GM23338 (cell line): ENCODE data around the gene ADA. TPM values are rescaled to one million over a fixed set of nuclear protein-coding genes. Genes with fewer than 3 reads are reported as not detected.

Experiments
- ATAC-seq: fragments of 200-7000 bp; cut with Tn5 transposase; 3 replicates; pipeline ENCODE4 v1.9.1; 2020
- DNase-seq: peaks from one replicate; pipeline ENCODE4 v3.0.0-alpha.2; 2015; ENCODE audit warnings: low spot score
- H2AFZ ChIP-seq: fragments of 200-600 bp; sonication (generic); 2 replicates; pipeline ENCODE4 v1.8.0; 2016; ENCODE audit warnings: antibody characterized with exemption, mild to moderate bottlenecking, moderate library complexity
- H3F3A ChIP-seq: fragments of 200-600 bp; sonication (generic); replicated peaks from 2 replicates; pipeline ENCODE4 v1.8.0; 2017; ENCODE audit warnings: antibody characterized with exemption, mixed run types, low read depth
- H3K27ac ChIP-seq: fragments of 200-600 bp; sonication (generic); 2 replicates; pipeline ENCODE4 v1.6.1; 2016; ENCODE audit warnings: low read depth
- H3K27me3 ChIP-seq: fragments of 200-600 bp; sonication (generic); 2 replicates; pipeline ENCODE4 v1.8.0; 2016; ENCODE audit warnings: mild to moderate bottlenecking, mixed run types, moderate library complexity; ENCODE audit not compliant: insufficient read depth
- H3K36me3 ChIP-seq: fragments of 200-600 bp; sonication (generic); 2 replicates; pipeline ENCODE4 v1.8.0; 2016; ENCODE audit warnings: mild to moderate bottlenecking; ENCODE audit not compliant: insufficient read depth
- H3K4me1 ChIP-seq: fragments of 200-600 bp; sonication (generic); 2 replicates; pipeline ENCODE4 v1.8.0; 2016; ENCODE audit warnings: mild to moderate bottlenecking, moderate library complexity; ENCODE audit not compliant: insufficient read depth
- H3K4me2 ChIP-seq: fragments of 200-600 bp; sonication (generic); 2 replicates; pipeline ENCODE4 v1.7.1; 2017; ENCODE audit warnings: mixed run types
- H3K4me3 ChIP-seq: fragments of 200-600 bp; sonication (generic); 2 replicates; pipeline ENCODE4 v1.6.1; 2016; ENCODE audit warnings: mixed run types
- H3K79me2 ChIP-seq: fragments of 200-600 bp; sonication (generic); replicated peaks from 2 replicates; pipeline ENCODE4 v1.8.0; 2017; ENCODE audit warnings: mild to moderate bottlenecking; ENCODE audit not compliant: insufficient read depth
- H3K9me2 ChIP-seq: fragments of 200-600 bp; sonication (generic); 2 replicates; pipeline ENCODE4 v1.8.0; 2017; ENCODE audit not compliant: insufficient read depth
- H4K20me1 ChIP-seq: fragments of 200-600 bp; sonication (generic); replicated peaks from 2 replicates; pipeline ENCODE4 v1.8.0; 2017; ENCODE audit warnings: mild to moderate bottlenecking; ENCODE audit not compliant: insufficient read depth
- H3K27ac Mint-ChIP-seq: 2 replicates; pipeline ENCODE4 v1.8.0; 2020; ENCODE audit warnings: inconsistent platforms, mild to moderate bottlenecking, moderate library complexity, mixed read lengths
- H3K27me3 Mint-ChIP-seq: 3 replicates; pipeline ENCODE4 v1.8.0; 2022; ENCODE audit warnings: low read depth, mild to moderate bottlenecking, moderate library complexity, mixed read lengths, inconsistent platforms; ENCODE audit not compliant: insufficient read depth, poor library complexity
- H3K36me3 Mint-ChIP-seq: 3 replicates; pipeline ENCODE4 v1.8.0; 2021; ENCODE audit warnings: low read depth, mild to moderate bottlenecking, inconsistent platforms, moderate library complexity, mixed read lengths
- H3K4me1 Mint-ChIP-seq: 3 replicates; pipeline ENCODE4 v1.8.0; 2020; ENCODE audit warnings: mild to moderate bottlenecking, inconsistent platforms, mixed read lengths
- H3K4me3 Mint-ChIP-seq: 3 replicates; pipeline ENCODE4 v1.8.0; 2021; ENCODE audit warnings: moderate library complexity, mild to moderate bottlenecking, inconsistent platforms, mixed read lengths
- H3K9me3 Mint-ChIP-seq: 3 replicates; pipeline ENCODE4 v1.8.0; 2020; ENCODE audit warnings: moderate library complexity, mild to moderate bottlenecking, inconsistent platforms, mixed read lengths
- EZH2phosphoT487 ChIP-seq: fragments of 200-600 bp; sonication (generic); IDR thresholded peaks from one replicate; pipeline ENCODE4 v1.8.1; 2018; ENCODE audit warnings: antibody characterized with exemption; ENCODE audit not compliant: unreplicated experiment
- JUNB ChIP-seq: IDR thresholded peaks from one replicate; pipeline ENCODE4 v1.6.1; 2016; ENCODE audit warnings: antibody characterized with exemption; ENCODE audit not compliant: unreplicated experiment
- polyA plus RNA-seq: library from polyadenylated mRNA; unstranded; fragments of >200 nt; fragmentation: Nextera tagmentation; extraction: Ambion mirVana; gene quantifications from 2 replicates; pipeline ENCODE4 v1.2.1, GENCODE V29; 2016
- total RNA-seq: library from RNA; depleted of rRNA; stranded (reverse); fragments of >200 nt; shearing (Covaris generic); gene quantifications from 2 replicates; pipeline ENCODE4 v1.2.3, GENCODE V29; 2014
- TF ChIP-seq, protein P1 (sequence below): fragments of 250-450 bp; sonication (Bioruptor Pico); IDR thresholded peaks from 2 replicates; pipeline ENCODE4 v1.5.0; 2020; ENCODE audit warnings: mild to moderate bottlenecking, moderate library complexity
- TF ChIP-seq, protein P2 (sequence below): IDR thresholded peaks from 2 replicates; pipeline ENCODE4 v1.6.1; 2016; ENCODE audit warnings: antibody characterized with exemption
- TF ChIP-seq, protein P3 (sequence below), 2 experiments: fragments of 200-600 bp in 1 of 2; sonication (generic) in 1 of 2; conservative IDR thresholded peaks; 2 replicates each; pipeline versions ENCODE4 v1.5.1 to v1.6.1; 2016 to 2017; ENCODE audit warnings: antibody characterized with exemption in 2 of 2, low read depth in 2 of 2, mild to moderate bottlenecking in 2 of 2, moderate library complexity in 1 of 2

ADA gene
- total and polyA plus RNA-seq, 2 experiments from 2014 or later, result 15.8 to 16.2 TPM

DNA sequence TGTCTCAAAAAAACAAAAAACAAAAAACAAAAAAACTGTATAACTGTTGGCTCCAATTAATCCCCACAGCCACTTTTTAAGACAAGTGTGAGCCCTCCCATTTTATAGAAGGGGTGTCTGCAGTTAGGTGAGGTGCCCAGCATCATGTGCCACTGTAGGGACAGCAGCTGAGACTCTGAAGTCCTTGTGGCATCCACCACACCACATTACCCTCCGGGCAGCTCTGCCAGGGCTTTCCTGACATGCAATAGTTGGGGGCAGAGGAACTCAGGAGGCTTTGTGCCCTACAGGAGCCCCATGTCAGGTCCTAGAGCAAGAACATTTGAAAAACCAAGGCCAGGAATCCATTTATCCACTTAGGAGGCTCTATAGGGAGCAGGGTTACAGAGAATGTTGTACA is 51.8 kb downstream of the ADA start (continued):
- TF ChIP-seq, protein P1, sequence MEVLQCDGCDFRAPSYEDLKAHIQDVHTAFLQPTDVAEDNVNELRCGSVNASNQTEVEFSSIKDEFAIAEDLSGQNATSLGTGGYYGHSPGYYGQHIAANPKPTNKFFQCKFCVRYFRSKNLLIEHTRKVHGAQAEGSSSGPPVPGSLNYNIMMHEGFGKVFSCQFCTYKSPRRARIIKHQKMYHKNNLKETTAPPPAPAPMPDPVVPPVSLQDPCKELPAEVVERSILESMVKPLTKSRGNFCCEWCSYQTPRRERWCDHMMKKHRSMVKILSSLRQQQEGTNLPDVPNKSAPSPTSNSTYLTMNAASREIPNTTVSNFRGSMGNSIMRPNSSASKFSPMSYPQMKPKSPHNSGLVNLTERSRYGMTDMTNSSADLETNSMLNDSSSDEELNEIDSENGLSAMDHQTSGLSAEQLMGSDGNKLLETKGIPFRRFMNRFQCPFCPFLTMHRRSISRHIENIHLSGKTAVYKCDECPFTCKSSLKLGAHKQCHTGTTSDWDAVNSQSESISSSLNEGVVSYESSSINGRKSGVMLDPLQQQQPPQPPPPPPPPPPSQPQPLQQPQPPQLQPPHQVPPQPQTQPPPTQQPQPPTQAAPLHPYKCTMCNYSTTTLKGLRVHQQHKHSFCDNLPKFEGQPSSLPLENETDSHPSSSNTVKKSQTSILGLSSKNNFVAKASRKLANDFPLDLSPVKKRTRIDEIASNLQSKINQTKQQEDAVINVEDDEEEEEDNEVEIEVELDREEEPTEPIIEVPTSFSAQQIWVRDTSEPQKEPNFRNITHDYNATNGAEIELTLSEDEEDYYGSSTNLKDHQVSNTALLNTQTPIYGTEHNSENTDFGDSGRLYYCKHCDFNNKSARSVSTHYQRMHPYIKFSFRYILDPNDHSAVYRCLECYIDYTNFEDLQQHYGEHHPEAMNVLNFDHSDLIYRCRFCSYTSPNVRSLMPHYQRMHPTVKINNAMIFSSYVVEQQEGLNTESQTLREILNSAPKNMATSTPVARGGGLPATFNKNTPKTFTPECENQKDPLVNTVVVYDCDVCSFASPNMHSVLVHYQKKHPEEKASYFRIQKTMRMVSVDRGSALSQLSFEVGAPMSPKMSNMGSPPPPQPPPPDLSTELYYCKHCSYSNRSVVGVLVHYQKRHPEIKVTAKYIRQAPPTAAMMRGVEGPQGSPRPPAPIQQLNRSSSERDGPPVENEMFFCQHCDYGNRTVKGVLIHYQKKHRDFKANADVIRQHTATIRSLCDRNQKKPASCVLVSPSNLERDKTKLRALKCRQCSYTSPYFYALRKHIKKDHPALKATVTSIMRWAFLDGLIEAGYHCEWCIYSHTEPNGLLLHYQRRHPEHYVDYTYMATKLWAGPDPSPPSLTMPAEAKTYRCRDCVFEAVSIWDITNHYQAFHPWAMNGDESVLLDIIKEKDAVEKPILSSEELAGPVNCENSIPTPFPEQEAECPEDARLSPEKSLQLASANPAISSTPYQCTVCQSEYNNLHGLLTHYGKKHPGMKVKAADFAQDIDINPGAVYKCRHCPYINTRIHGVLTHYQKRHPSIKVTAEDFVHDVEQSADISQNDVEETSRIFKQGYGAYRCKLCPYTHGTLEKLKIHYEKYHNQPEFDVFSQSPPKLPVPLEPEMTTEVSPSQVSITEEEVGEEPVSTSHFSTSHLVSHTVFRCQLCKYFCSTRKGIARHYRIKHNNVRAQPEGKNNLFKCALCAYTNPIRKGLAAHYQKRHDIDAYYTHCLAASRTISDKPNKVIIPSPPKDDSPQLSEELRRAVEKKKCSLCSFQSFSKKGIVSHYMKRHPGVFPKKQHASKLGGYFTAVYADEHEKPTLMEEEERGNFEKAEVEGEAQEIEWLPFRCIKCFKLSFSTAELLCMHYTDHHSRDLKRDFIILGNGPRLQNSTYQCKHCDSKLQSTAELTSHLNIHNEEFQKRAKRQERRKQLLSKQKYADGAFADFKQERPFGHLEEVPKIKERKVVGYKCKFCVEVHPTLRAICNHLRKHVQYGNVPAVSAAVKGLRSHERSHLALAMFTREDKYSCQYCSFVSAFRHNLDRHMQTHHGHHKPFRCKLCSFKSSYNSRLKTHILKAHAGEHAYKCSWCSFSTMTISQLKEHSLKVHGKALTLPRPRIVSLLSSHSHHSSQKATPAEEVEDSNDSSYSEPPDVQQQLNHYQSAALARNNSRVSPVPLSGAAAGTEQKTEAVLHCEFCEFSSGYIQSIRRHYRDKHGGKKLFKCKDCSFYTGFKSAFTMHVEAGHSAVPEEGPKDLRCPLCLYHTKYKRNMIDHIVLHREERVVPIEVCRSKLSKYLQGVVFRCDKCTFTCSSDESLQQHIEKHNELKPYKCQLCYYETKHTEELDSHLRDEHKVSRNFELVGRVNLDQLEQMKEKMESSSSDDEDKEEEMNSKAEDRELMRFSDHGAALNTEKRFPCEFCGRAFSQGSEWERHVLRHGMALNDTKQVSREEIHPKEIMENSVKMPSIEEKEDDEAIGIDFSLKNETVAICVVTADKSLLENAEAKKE (CRISPR knock-in tag), result no peak
- no peak for TF ChIP-seq EZH2phosphoT487

DNA sequence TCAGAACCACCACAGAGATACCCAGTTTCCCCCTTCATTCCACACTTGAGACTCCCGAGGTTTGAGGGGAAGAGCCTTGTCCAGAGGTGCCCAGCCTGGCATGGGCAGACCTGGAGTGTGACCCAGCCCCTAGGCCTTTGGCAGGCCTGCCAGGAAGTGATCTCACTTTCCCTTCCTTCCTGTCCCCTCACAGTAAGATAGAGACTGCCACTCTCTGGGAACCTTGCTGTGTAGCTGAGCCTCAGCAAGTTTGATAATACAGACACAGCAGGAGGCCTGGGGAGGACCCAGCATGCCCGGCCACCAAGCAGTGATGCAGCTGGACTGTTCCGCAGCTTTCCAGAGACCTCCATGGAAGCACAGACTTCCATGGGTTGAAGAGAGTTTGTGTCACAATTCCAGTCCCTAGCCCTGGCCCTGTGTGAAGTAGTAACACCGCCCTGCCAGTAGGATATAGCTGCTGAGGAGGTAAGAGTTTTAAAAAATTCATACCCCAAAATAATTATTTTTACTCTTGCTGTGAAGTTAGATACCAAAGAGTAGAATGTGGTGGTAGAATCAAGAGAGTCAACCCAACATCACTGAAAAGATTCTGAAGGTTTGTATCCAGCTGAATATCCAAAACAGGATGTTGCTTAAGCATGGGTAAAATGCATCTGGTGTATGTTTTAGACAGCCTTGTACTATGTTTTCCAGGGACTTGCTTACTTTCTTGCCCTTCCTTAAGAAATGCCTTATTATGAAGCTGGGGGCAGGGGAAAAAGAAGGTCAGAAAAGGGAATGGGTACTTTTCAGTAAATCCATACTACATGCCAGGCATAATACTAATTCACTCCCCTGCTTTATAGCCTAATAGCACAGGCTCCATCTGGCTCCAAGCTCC is 52.8 kb downstream of the ADA start:
- no peak overlapping the region for H3K4me2 ChIP-seq
- no peak for TF ChIP-seq JUNB
- TF ChIP-seq, protein P2, sequence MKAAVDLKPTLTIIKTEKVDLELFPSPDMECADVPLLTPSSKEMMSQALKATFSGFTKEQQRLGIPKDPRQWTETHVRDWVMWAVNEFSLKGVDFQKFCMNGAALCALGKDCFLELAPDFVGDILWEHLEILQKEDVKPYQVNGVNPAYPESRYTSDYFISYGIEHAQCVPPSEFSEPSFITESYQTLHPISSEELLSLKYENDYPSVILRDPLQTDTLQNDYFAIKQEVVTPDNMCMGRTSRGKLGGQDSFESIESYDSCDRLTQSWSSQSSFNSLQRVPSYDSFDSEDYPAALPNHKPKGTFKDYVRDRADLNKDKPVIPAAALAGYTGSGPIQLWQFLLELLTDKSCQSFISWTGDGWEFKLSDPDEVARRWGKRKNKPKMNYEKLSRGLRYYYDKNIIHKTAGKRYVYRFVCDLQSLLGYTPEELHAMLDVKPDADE, result no peak
- TF ChIP-seq, protein P3, sequence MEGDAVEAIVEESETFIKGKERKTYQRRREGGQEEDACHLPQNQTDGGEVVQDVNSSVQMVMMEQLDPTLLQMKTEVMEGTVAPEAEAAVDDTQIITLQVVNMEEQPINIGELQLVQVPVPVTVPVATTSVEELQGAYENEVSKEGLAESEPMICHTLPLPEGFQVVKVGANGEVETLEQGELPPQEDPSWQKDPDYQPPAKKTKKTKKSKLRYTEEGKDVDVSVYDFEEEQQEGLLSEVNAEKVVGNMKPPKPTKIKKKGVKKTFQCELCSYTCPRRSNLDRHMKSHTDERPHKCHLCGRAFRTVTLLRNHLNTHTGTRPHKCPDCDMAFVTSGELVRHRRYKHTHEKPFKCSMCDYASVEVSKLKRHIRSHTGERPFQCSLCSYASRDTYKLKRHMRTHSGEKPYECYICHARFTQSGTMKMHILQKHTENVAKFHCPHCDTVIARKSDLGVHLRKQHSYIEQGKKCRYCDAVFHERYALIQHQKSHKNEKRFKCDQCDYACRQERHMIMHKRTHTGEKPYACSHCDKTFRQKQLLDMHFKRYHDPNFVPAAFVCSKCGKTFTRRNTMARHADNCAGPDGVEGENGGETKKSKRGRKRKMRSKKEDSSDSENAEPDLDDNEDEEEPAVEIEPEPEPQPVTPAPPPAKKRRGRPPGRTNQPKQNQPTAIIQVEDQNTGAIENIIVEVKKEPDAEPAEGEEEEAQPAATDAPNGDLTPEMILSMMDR (conservative IDR thresholded peaks at IDR 0.05; ENCODE audit: low read depth in 2 of 2), result peak in 1 of 2 experiments; percentile 20; a peak in 1 of 4 replicates
- no peak for DNase-seq
- Mint-ChIP-seq H3K4me1 (peaks cover 34% of the 10 kb centered on the region), H3K27ac (peak overlapping the region; percentile 28; the same call in 1 of the 2 replicates), H3K4me3 (no peak overlapping the region), H3K9me3 (no peaks in the 10 kb centered on the region), H3K36me3 (no peaks in the 10 kb centered on the region), H3K27me3 (peaks cover 12% of the 10 kb centered on the region)
- H3K27ac ChIP-seq, result no peak overlapping the region
- no peaks in the 10 kb centered on the region for H3F3A ChIP-seq
- H3K4me3 ChIP-seq, result no peak overlapping the region
- H3K79me2 ChIP-seq, result no peaks in the 10 kb centered on the region
- no peaks in the 10 kb centered on the region; the same call in 1 of the 2 replicates for H3K27me3 ChIP-seq
- no peaks in the 10 kb centered on the region for H3K9me2 ChIP-seq
- no peaks in the 10 kb centered on the region for H4K20me1 ChIP-seq
- ATAC-seq, result peak; percentile 59
- no peaks in the 10 kb centered on the region for H3K36me3 ChIP-seq
- H3K4me1 ChIP-seq, result peaks cover 18% of the 10 kb centered on the region; the same call in 1 of the 2 replicates
- H2AFZ ChIP-seq, result no peak overlapping the region
